HG03103 (cell line): ENCODE measurements around the gene AP2A1.
A peak's percentile ranks its signal among the peaks of the same experiment; 100 is the strongest.

Source experiments
- ATAC-seq: cut with Tn5 transposase; IDR thresholded peaks from one replicate; pipeline ENCODE4 v1.9.1; 2021; ENCODE audit warnings: low read depth; ENCODE audit not compliant: unreplicated experiment

AP2A1 gene

DNA sequence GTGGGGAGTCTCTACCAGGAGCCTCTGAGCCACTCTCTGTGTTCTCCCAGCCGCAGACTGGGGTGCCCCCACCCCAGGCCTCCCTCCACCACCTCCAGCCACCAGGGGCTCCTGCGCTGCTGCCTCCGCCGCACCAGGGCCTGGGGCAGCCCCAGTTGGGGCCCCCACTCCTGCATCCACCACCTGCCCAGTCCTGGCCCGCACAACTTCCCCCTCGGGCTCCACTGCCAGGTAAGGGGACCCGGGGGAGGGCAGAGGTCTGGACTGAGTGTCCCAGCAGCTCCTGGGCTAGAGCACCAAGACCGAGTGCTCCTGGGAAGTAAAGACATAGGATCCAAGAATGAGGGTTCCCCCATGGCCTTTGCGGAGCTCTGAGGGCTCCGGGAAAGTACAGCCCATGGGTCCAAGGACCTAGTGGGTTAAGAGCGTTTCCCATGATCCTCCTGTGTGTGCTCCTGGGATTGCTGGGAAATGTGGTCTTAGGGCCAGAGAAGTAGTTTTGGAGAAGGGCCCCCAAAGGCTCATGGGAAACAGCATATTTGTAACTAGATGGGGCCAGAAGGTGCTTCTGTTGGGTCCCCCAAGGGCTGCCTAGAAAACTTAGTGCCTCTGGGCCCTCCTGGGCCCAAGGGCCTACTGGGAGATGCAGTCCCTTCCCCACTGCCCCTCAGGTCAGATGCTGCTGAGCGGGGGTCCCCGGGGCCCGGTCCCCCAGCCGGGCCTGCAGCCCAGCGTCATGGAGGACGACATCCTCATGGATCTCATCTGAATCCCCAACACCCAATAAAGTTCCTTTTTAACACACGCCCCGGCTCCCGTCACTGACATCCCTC is 69.6 kb downstream of the AP2A1 start:
- no peak for ATAC-seq

DNA sequence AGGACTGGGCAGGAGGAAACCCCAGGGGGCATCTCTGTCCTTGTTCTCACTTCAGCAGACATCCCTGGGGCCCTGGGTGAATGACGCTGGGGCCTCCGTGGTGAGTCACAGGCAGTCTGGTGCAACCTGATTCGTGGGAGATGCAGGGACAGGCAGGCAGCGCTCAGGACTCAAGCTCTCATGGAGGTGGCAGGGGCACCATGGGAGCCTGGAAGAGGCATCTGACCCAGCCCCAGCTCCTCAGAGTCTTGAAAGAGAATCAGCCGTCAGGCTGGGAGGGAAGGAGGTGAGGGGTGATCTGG is 70.2 kb downstream of the AP2A1 start:
- no peak for ATAC-seq

DNA sequence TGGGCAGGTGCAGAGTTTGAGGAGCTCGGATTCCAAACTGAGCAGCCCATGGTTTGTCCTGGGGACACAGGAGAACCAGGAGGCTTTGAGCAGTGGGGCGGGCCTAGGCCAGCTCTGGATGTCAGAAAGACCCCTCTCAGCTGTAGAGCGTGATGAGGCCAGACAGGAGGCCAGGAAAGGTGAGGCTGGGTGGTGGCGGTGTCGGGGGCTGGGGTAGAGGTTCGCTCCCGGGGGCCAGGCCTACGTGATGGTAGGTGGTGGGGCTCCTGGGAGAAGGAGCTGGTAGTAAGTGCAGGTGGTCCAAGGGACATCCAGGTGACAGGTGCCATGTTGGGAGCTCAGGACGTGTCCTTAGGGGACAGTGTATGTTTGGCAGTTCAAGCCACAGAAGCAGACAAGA is 70.6 kb downstream of the AP2A1 start:
- no peak for ATAC-seq

GRCh38 chr19:49838885-49839588 is 72.2 kb downstream of the AP2A1 start:
- ATAC-seq: no peak

DNA sequence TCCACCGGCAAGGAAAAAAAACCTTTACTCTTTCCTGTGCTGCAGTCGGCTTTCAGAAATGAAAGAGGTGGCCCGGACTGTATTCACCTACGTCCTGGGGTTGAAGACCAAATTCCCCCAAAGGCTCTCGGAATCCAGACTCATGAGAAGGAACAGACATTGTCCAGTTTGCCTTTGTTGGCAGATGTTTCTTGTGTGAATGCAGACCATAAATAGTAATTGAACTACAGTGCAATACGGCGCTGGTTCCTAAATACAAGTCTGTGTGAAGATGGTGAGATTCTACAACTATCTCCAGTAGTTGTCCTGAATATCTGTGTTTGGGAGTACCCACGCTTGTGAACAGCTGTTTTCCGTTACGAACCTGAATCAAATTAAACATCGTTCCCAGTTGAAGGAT is 72.9 kb downstream of the AP2A1 start:
- no peak for ATAC-seq

DNA sequence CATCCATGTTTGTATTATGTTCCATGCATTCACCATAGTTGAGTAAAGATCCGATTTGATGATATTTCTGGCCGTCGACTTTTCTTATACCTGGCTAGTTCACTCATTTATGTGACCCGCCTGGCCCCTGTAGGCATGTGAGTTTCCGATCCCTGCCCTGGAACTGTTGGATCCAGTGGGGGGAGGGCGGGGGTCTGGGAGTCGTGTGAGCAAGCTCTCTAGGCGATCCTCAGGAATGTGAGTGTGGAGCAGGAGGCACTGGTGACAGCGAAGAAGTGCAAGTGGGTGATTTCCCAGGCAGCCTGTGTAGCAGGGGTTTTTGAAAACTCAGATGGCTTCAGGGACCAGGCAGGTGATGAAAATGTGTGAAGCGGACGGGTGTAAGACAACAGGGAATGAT is 73.5 kb downstream of the AP2A1 start:
- ATAC-seq: no peak

GRCh38 chr19:49840736-49841249 is 74.0 kb downstream of the AP2A1 start:
- no peak for ATAC-seq

DNA sequence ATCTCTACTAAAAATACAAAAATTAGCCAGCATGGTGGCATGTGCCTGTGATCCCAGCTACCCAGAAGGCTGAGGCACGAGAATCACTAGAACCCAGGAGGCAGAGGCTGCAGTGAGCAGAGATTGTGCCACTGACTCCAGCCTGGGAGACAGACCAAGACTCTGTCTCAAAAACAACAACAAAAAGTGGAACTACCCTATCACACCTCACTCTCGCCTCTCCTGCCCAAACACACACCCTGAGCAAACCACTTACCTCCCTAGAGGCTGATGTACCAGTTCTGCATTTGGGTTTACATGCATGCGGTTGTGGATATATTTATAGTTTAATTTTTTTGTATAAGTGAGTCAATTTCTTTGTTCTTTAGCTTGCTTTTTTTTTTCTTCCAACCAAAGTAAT is 76.5 kb downstream of the AP2A1 start:
- no peak for ATAC-seq

GRCh38 chr19:49844138-49845095 is 77.6 kb downstream of the AP2A1 start:
- ATAC-seq: no peak

GRCh38 chr19:49845414-49845813 is 78.6 kb downstream of the AP2A1 start:
- ATAC-seq: no peak

GRCh38 chr19:49846408-49846807 is 79.6 kb downstream of the AP2A1 start:
- ATAC-seq: no peak

DNA sequence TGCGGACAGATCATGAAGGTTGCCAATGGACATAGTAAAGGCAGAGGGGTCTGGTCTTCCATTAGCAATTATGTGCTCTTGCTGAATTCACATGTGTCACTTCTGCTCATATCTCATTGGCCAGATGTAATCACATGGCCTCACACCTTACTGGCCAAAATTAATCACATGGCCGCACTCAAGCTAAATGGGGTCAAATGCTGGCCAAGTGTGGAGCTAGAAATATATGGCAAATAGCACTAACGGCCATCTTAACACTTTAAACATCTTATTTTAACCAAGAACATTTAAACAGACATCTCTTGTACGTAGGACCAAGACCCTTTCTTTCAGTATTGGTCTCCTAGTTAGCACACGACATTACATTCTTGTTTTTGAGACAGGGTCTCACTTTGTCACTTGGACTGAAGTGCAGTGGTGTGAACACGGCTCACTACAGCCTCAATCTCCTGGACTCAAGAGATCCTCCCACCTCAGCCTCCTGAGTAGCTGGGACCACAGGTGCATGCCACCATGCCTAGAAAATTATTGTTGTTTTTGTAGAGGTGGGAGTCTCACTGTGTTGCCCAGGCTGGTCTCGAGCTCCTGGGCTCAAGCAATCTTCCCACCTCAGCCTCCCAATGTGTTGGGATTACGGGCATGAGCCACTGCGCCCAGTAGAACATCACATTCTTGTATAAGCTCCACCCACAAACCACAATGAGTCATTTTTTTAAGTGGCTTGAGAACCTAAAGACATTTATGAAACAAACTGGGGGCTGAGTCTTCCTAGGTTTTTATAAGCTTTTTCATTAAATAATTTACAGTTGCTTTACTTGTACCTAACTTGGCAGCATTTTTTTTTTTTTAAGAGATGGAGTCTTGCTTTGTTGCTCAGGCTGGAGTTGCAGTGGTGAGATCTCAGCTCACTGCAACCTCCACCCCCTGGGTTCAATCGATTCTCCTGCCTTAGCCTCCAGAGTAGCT is 81.2 kb downstream of the AP2A1 start:
- ATAC-seq: no peak

DNA sequence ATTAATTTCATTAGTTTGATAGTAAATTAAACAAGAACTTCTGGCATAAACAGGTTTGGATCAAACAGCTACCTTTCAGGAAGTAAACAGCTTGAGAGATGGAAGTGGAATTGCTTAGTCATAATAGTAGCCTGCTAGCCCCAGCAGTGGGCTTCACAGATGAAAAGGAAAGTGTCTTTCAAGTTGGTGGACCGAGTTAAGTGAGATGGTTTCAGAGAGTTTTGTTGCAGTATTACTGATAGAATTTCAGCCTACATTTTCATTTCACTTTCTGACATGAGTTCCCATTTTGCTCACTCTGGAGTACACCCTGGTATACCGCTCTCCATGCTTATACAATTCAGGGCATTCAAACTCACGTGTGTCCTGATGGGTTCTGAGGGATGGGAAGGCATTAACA is 82.1 kb downstream of the AP2A1 start:
- no peak for ATAC-seq

DNA sequence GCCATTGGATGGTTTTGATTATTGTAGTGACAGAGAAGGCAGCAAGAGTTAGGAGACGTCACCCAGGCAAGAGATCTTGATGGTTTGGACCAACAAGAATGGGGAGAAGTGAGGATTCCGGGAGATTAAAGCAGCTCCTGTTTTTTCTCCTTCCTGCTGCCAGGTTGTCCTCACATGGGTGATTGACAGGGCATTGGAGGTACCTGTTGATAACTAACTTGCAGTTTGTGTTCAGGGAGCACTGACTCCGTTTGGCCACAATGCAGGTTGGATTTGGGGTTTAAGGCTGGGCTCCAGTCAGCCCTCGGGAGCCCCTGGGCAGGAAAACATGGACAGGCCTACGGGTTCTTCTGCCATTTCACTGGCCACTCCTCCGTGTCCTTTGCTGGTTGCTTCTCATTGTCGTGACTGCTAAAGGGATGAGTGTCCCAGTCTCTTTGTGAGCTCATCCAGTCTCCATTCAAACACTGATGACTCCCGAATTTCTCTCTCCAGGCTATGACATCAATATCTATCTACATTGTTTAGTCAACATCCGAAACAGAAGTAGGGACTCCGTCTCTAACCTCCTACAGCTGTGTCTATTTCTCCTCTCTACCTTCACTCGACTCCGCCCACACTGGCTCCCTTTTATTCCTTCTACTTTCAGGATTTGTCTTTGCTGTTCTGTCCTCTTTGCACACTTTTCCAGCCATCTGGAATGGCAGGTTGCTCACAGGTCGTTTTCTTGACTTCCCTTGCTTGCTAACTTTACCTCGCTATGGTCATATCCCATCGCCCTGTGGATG is 82.8 kb downstream of the AP2A1 start:
- ATAC-seq: no peak

- ATAC-seq: no peak
Observed at GRCh38 chr19:49850221-49850486, 83.4 kb downstream of the AP2A1 start.

DNA sequence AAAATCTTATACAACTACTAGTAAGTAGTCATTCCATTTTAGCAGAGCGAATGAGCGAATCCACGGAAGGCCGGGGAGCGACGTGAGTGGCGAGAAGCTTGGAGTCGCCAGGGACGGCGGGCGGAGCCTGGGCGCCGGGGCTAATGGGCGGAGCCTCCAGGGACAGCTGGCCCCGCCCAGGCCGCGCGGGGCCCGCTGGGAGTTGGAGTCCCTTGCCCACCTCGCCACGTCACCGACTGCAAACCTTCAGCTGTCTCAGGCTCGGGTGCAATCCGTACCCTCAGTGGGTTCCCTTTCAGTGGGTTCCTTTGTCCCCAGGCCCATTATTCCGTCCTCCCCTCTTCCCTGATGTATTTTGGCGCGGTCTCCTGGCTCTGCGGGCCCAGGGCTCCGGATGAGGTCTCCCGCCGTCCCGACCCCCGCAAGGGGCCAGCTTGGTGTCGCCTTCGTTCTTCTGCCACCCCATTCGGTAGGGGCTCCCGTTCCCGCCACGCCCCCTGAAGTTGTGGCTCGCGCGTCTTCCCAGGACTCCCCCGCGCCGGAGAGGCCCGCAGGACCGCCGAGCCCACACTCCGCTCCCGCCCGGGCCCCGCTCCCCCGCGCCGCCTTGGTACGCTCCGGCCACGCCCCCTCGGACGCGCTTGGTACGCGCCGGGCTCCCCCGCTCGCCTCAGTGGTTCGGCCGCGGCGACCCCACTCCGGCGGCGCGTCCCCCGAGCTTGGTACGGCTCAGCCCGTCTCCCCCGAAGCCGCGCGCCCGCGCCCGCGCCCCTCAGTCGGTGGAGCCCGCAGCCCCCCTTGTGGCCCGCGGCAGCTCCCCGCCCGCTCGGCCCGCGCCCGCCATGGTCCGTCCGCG is 83.9 kb downstream of the AP2A1 start, which contains the start of gene PTOV1:
Gene PTOV1 (plus strand): TSS at position 673 of the 856 bp plus-strand sequence.
- ATAC-seq: peak; percentile 54

GRCh38 chr19:49851456-49852259 is 84.9 kb downstream of the AP2A1 start:
- ATAC-seq: no peak
